NCI-H146 (cell line): ENCODE results near the gene ZP3.
"Not testable (repeated sequence)": the region's sequence is repeated elsewhere in the genome, so short reads cannot be mapped to it uniquely, and the experiment has no call there.

ENCODE experiments used
- DNase-seq: peaks from one replicate; lab custom pipeline; 2025; lab: John Stamatoyannopoulos, UW

The ZP3 gene

DNA sequence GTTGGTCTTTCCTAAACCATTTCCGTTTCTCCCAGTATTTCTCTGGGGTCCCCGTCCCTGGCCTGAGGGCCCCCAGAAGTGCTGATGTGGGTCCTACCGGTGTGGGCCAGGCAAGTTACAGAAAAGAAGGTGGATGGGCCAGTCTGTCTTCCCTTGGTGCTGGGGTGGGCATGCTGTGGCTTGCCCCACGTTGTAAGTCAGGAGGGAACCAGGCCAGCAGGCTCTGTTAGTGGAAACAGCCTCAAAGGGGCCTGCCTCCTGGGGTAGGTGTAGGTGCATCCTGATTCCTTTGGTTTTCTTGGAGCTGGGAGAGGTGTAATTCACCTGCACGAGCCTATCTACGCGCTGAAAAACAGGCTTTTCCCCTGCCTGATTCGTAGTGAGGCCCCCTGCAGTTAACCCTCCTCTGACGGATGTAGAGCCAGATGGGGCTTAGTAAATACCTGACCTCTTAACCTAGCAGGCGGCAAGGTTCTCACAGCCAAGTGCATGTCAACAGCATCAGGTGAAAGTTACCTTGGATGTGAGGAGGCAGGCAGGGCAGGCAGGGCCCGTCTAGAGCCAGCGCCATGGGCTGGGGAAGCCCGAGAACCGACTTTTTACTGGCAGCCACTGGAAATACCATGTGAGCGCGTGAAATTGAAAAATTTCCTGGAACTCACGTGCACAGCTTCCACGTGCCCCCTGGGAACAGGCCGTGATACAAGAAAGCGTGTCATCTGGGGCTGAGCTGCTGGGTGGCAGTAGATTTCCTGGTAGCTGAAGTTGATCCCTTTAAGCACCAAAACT is 61.3 kb downstream of the ZP3 start:
- not testable (repeated sequence) for DNase-seq

GRCh38 chr7:76486618-76487017 is 61.9 kb downstream of the ZP3 start:
- DNase-seq: not testable (repeated sequence)

- not testable (repeated sequence) for DNase-seq
These were observed 63.2 kb downstream of the ZP3 start for GRCh38 chr7:76487969-76488368.
